Activated T-helper 2 cell treated with anti-CD3 and anti-CD28 coated beads, Interferon-gamma antibody, Interleukin-2, Interleukin-4, amounts not matched to agents 10 μg/mL and 5 μg/mL and 100 μg/mL, durations not matched to agents 14 hours and 24 hours and 36 hours (primary cell): ENCODE measurements around the gene DYRK1A. TPM values are rescaled to one million over a fixed set of nuclear protein-coding genes. Genes with fewer than 3 reads are reported as not detected.

ENCODE experiments used
- DNase-seq: peaks from one replicate; pipeline ENCODE4 v3.0.0; 2021; ENCODE audit warnings: low spot score
- H3K27ac Mint-ChIP-seq: one replicate; pipeline ENCODE4 v1.8.0; 2021; ENCODE audit warnings: mixed read lengths
- H3K27me3 Mint-ChIP-seq: one replicate; pipeline ENCODE4 v1.8.0; 2021; ENCODE audit warnings: low read depth, mixed read lengths
- H3K36me3 Mint-ChIP-seq: one replicate; pipeline ENCODE4 v1.8.0; 2021; ENCODE audit warnings: low read depth, mixed read lengths
- H3K4me1 Mint-ChIP-seq: one replicate; pipeline ENCODE4 v1.8.0; 2021; ENCODE audit warnings: low read depth, mixed read lengths
- H3K4me3 Mint-ChIP-seq: one replicate; pipeline ENCODE4 v1.8.0; 2021; ENCODE audit warnings: low read depth, mild to moderate bottlenecking, moderate library complexity, mixed read lengths
- H3K9me3 Mint-ChIP-seq: one replicate; pipeline ENCODE4 v1.8.0; 2021; ENCODE audit warnings: mixed read lengths
- intact Hi-C: fragments of 100-400 bp; cut with micrococcal nuclease; formaldehyde crosslinking; loops from one replicate; pipeline ENCODE4 v1.15.1; 2023
- total RNA-seq: library from RNA; stranded (reverse); gene quantifications from 2 replicates; pipeline ENCODE4 v1.2.3, GENCODE V29; 2022

Gene DYRK1A
- total RNA-seq, 1 donor from 2014 or later: 61.8 TPM

- intact Hi-C loops: no loop called here
- H3K4me1 Mint-ChIP-seq: no peaks in the 10 kb centered on the region
- no peak for DNase-seq
- H3K4me3 Mint-ChIP-seq: no peak overlapping the region
- H3K9me3 Mint-ChIP-seq: no peaks in the 10 kb centered on the region
- peaks cover 8% of the 10 kb centered on the region for H3K27me3 Mint-ChIP-seq
- H3K36me3 Mint-ChIP-seq: no peaks in the 10 kb centered on the region
- no peak overlapping the region for H3K27ac Mint-ChIP-seq
These were observed 161.1 kb downstream of the DYRK1A start for GRCh38 chr21:37527716-37528115.

DNA sequence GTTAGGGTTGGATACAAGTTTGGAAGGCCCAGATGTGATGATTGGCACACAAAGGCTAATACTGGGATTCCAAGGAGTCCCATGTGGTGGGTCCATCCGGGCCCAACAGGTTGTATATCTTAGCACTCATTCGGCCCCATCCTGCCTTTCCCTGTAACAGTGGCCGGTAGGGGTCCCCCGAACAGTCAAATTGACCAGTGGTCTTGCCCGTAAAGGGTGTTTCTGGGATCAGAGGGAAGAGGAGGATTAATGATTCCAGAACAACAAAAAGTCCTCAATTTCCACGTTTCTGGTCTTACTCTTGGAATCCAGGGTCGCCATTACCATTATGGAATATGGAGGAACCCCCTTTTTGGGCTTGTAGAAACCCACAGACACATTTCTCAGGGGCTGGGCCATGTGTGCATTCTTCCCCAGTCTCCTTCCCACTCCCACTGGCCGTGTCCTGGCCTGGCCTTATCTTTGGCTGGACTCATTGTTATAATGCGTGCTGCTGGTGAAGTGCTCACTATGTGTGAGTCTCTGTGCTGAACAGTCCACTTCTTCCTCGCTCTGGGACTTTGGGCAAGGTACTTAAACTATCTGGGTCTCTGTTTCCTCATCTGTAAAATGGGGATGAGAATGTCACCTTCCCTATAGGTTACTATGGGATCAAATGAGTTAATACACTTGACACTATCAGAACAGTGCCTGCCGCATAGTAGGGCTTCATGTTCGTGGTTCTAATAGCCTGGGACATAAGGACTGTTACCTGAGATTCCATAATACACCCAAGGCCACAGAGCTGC, 161.8 kb downstream of the DYRK1A start:
- Mint-ChIP-seq H3K9me3 (no peaks in the 10 kb centered on the region), H3K36me3 (no peaks in the 10 kb centered on the region), H3K4me1 (no peaks in the 10 kb centered on the region)

GRCh38 chr21:37529649-37530048, 163.1 kb downstream of the DYRK1A start:
- H3K9me3 Mint-ChIP-seq: no peaks in the 10 kb centered on the region
- H3K4me1 Mint-ChIP-seq: no peaks in the 10 kb centered on the region
- H3K27me3 Mint-ChIP-seq: peaks cover 8% of the 10 kb centered on the region
- H3K36me3 Mint-ChIP-seq: no peaks in the 10 kb centered on the region
- H3K27ac Mint-ChIP-seq: no peak overlapping the region
- no peak for DNase-seq
- intact Hi-C loops: no loop called here
- H3K4me3 Mint-ChIP-seq: no peak overlapping the region

More for the DNA sequence above, 161.8 kb downstream of the DYRK1A start:
- H3K4me3 Mint-ChIP-seq: no peak overlapping the region
- H3K27ac Mint-ChIP-seq: no peak overlapping the region
- H3K27me3 Mint-ChIP-seq: peaks cover 8% of the 10 kb centered on the region
- intact Hi-C loops: no loop called here
- DNase-seq: no peak

- no peaks in the 10 kb centered on the region for H3K4me1 Mint-ChIP-seq
- no peak for DNase-seq
- H3K9me3 Mint-ChIP-seq: no peaks in the 10 kb centered on the region
- H3K27ac Mint-ChIP-seq: no peak overlapping the region
- H3K4me3 Mint-ChIP-seq: no peak overlapping the region
- peaks cover 8% of the 10 kb centered on the region for H3K27me3 Mint-ChIP-seq
- no peaks in the 10 kb centered on the region for H3K36me3 Mint-ChIP-seq
- intact Hi-C loops: no loop called here
These were observed 164.4 kb downstream of the DYRK1A start for GRCh38 chr21:37530901-37531351.

GRCh38 chr21:37531431-37531932, 164.9 kb downstream of the DYRK1A start:
- no peak for DNase-seq
- H3K4me3 Mint-ChIP-seq: no peak overlapping the region
- intact Hi-C loops: no loop called here
- H3K27ac Mint-ChIP-seq: no peak overlapping the region
- no peaks in the 10 kb centered on the region for H3K36me3 Mint-ChIP-seq
- peaks cover 10% of the 10 kb centered on the region for H3K27me3 Mint-ChIP-seq
- peaks cover 3% of the 10 kb centered on the region for H3K9me3 Mint-ChIP-seq
- no peaks in the 10 kb centered on the region for H3K4me1 Mint-ChIP-seq

GRCh38 chr21:37532868-37533780, 166.6 kb downstream of the DYRK1A start:
- H3K4me1 Mint-ChIP-seq: no peaks in the 10 kb centered on the region
- H3K9me3 Mint-ChIP-seq: peaks cover 9% of the 10 kb centered on the region
- no peak for DNase-seq
- H3K36me3 Mint-ChIP-seq: no peaks in the 10 kb centered on the region
- H3K27me3 Mint-ChIP-seq: peaks cover 13% of the 10 kb centered on the region
- no peak overlapping the region for H3K4me3 Mint-ChIP-seq
- no peak overlapping the region for H3K27ac Mint-ChIP-seq
- intact Hi-C loops: no loop called here

DNA sequence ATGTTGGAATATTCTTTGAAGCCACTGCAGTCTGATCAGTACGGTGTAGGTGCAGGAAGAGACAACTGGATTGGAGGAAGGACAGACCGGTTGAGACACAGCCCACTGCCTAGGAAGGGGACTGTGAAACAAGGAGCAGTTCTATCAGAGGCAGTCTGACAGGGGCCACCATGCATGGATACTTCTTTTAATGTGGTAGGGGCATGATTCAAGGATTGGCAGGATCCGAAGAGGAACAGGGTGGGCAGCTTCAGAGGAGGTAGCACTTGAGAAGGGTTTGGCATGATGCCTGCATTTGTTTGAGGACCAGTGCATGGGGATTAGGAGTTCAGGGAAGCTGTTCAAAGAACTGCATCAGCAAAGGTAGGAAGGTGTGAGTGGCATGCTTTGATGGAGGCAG, 167.9 kb downstream of the DYRK1A start:
- H3K27ac Mint-ChIP-seq: no peak overlapping the region
- no peaks in the 10 kb centered on the region for H3K4me1 Mint-ChIP-seq
- H3K27me3 Mint-ChIP-seq: peaks cover 13% of the 10 kb centered on the region
- H3K9me3 Mint-ChIP-seq: peaks cover 9% of the 10 kb centered on the region
- no peaks in the 10 kb centered on the region for H3K36me3 Mint-ChIP-seq
- intact Hi-C loops: no loop called here
- no peak for DNase-seq
- no peak overlapping the region for H3K4me3 Mint-ChIP-seq

GRCh38 chr21:37535130-37535529, 168.6 kb downstream of the DYRK1A start:
- no peak for DNase-seq
- intact Hi-C loops: no loop called here
- no peaks in the 10 kb centered on the region for H3K36me3 Mint-ChIP-seq
- H3K27ac Mint-ChIP-seq: no peak overlapping the region
- peaks cover 9% of the 10 kb centered on the region for H3K27me3 Mint-ChIP-seq
- H3K9me3 Mint-ChIP-seq: peaks cover 9% of the 10 kb centered on the region
- H3K4me3 Mint-ChIP-seq: no peak overlapping the region
- no peaks in the 10 kb centered on the region for H3K4me1 Mint-ChIP-seq

- peaks cover 9% of the 10 kb centered on the region for H3K9me3 Mint-ChIP-seq
- no peak overlapping the region for H3K4me3 Mint-ChIP-seq
- DNase-seq: no peak
- H3K36me3 Mint-ChIP-seq: no peaks in the 10 kb centered on the region
- H3K27me3 Mint-ChIP-seq: peaks cover 7% of the 10 kb centered on the region
- no peaks in the 10 kb centered on the region for H3K4me1 Mint-ChIP-seq
- intact Hi-C loops: no loop called here
- H3K27ac Mint-ChIP-seq: no peak overlapping the region
These were observed 169.1 kb downstream of the DYRK1A start for GRCh38 chr21:37535672-37536071.

GRCh38 chr21:37536616-37537278, 170.2 kb downstream of the DYRK1A start:
- no peak for DNase-seq
- Mint-ChIP-seq H3K9me3 (peaks cover 9% of the 10 kb centered on the region), H3K36me3 (no peaks in the 10 kb centered on the region), H3K27ac (no peak overlapping the region), H3K4me1 (no peaks in the 10 kb centered on the region), H3K4me3 (no peak overlapping the region), H3K27me3 (peaks cover 15% of the 10 kb centered on the region)
- intact Hi-C loops: no loop called here

DNA sequence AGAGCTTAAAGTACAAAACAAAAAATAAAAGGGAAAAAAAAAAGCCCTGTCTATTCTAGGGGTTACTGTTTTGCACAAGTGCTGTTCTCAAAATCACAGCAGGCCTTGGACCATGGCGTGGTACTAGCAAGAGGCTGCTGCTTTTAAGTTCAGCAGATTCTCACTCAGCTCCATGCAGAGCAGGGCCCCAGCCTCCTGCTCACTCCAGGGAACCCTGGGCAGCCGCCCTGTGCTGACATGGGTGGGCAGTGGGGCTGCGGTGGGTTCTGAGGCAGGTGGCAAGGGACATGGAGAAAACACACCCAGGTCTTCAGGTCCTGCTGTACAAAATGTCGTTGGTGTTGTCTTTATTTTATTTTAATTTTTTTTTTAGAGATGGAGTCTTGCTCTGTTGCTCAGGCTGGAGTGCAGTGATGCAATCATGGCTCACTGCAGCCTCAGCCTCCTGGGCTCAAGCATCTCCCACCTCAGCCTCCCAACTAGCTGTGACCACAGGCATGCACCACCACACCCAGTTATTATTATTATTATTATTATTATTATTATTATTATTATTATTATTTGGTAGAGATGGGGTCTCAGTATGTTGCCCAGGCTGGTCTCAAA, 170.9 kb downstream of the DYRK1A start:
- intact Hi-C loops: no loop called here
- Mint-ChIP-seq H3K4me1 (no peaks in the 10 kb centered on the region), H3K4me3 (no peak overlapping the region), H3K27ac (no peak overlapping the region), H3K36me3 (no peaks in the 10 kb centered on the region), H3K27me3 (peaks cover 20% of the 10 kb centered on the region), H3K9me3 (peaks cover 14% of the 10 kb centered on the region)
- DNase-seq: no peak

GRCh38 chr21:37538971-37539590, 172.5 kb downstream of the DYRK1A start:
- no peak for DNase-seq
- Mint-ChIP-seq H3K4me3 (no peak overlapping the region), H3K36me3 (no peaks in the 10 kb centered on the region), H3K27ac (no peak overlapping the region), H3K9me3 (peaks cover 16% of the 10 kb centered on the region), H3K27me3 (peaks cover 23% of the 10 kb centered on the region), H3K4me1 (no peaks in the 10 kb centered on the region)
- intact Hi-C loops: no loop called here
